Measurements from ENCODE around the gene SMIM10L2A. TPM values are rescaled to one million over a fixed set of nuclear protein-coding genes. Genes with fewer than 3 reads are reported as not detected.

SMIM10L2A gene
- polyA plus RNA-seq (2011; rRNA removed), result 0.04 and 0.06 TPM in 2 replicates
- polyA minus RNA-seq (2011; rRNA and poly(A)+ RNA removed), result 0.09 TPM in 2 replicates

DNA sequence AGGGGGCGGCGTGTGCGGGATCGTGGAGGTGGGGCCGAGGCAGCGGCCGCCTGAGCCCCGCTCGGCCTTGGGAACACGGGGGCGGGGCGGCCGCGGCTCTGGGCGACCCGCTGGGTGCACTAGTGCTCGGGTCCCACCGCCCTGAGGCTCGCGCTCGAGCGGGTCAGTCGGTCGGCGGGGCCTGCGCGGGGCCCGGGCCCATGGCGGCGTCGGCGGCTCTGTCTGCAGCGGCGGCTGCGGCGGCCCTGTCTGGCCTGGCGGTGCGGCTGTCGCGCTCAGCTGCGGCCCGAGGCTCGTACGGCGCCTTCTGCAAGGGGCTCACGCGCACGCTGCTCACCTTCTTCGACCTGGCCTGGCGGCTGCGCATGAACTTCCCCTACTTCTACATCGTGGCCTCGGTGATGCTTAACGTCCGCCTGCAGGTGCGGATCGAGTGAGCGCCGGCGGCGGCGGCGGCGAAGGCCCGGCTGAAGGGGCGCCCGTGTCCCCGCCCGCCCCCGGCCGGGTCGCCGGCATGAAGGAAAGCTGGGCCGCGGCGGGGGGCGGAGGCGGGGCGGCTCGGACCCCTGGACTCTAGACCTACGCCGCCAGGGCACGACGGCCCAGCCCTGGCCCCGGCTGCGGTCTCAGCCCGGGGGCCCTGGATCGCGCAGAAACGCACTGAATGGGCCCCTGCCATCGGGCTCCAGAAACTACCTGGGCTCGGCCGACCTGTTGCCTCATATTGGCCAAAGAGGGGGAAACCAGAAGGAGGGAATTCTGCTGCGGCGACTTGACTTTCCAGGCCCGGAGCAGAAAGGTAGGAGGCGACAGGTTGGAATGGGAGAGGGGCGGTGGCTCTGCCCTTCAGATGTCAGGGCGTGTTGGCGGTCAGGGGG lies at the start of gene SMIM10L2A:
SMIM10L2A (plus strand) TSS at position 13 of the 878 bp plus-strand sequence; CDS start at position 201, 188 bp downstream.
- TF ChIP-seq, protein P1, sequence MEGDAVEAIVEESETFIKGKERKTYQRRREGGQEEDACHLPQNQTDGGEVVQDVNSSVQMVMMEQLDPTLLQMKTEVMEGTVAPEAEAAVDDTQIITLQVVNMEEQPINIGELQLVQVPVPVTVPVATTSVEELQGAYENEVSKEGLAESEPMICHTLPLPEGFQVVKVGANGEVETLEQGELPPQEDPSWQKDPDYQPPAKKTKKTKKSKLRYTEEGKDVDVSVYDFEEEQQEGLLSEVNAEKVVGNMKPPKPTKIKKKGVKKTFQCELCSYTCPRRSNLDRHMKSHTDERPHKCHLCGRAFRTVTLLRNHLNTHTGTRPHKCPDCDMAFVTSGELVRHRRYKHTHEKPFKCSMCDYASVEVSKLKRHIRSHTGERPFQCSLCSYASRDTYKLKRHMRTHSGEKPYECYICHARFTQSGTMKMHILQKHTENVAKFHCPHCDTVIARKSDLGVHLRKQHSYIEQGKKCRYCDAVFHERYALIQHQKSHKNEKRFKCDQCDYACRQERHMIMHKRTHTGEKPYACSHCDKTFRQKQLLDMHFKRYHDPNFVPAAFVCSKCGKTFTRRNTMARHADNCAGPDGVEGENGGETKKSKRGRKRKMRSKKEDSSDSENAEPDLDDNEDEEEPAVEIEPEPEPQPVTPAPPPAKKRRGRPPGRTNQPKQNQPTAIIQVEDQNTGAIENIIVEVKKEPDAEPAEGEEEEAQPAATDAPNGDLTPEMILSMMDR (IDR thresholded peaks at IDR 0.05; ENCODE audit: low read depth, low read length), result no peak
- peak within 1 kb of the TSS; percentile 29 for H3K4me3 ChIP-seq (ENCODE audit: low read depth, low read length)
- POLR2A ChIA-PET, result no interaction called here
- DNase-seq (ENCODE audit: low read depth, low spot score), result no peak
- H3K9me3 ChIP-seq (ENCODE audit: control insufficient read depth, insufficient read depth, low read length), result no peaks in the 10 kb centered on the region
- H3K27ac ChIP-seq (ENCODE audit: low read depth, low read length), result no peak within 1 kb of the TSS
- peaks cover 6% of the 10 kb centered on the region for H3K27me3 ChIP-seq (ENCODE audit: control insufficient read depth, insufficient read depth, low read length)
- CTCF ChIA-PET, result no interaction called here

DNA sequence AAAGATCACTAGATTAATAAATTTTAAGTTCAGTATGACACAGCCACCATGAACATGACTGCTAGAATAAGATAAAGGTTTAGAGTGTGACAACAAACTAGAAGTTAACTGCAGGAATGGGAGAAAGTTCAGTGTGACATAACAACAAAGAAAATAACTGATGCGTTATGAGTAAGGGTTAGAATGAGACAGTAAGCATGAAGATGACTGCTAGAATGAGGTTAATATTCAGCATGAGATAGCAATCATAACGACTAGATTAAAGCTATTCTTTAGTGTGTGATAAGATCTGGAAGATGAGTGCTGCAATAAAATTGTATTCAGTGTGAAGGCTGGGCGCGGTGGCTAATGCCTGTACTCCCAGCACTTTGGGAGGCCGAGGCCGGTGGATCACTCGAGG lies 48.4 kb upstream of the SMIM10L2A start:
- no peak for DNase-seq (ENCODE audit: low read depth, low spot score)
- no peaks in the 10 kb centered on the region for H3K27me3 ChIP-seq (ENCODE audit: control insufficient read depth, insufficient read depth, low read length)
- ChIA-PET POLR2A (no interaction called here), CTCF (no interaction called here)
- no peak overlapping the region for H3K4me3 ChIP-seq (ENCODE audit: low read depth, low read length)
- no peaks in the 10 kb centered on the region for H3K9me3 ChIP-seq (ENCODE audit: control insufficient read depth, insufficient read depth, low read length)
- H3K27ac ChIP-seq (ENCODE audit: low read depth, low read length), result no peak overlapping the region
- TF ChIP-seq, protein P1 (IDR thresholded peaks at IDR 0.05; ENCODE audit: low read depth, low read length), result no peak

DNA sequence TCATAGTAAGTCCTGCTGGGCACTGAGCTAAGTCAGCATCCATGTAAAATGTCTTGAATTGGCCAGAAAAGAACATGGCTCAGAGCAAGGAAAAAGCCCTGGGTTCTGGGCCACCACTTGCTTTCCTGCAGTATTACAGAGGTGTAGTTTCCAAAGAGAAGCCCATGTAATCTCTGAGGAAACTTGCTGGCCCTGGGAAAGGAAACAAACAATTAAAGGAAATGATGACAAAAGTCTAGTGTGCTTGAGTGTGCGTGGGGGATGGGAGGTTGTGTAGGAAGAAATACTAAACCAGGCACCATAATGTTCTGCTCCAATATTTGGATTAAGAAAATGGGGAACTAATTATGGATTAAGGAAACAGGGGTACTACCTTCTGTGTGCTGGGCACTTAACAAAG lies 39.5 kb upstream of the SMIM10L2A start:
- ChIA-PET POLR2A (no interaction called here), CTCF (no interaction called here)
- Histone ChIP-seq H3K27me3 (ENCODE audit: control insufficient read depth, insufficient read depth, low read length) (no peaks in the 10 kb centered on the region), H3K4me3 (ENCODE audit: low read depth, low read length) (no peak overlapping the region), H3K27ac (ENCODE audit: low read depth, low read length) (no peak overlapping the region), H3K9me3 (ENCODE audit: control insufficient read depth, insufficient read depth, low read length) (no peaks in the 10 kb centered on the region)
- no peak for DNase-seq (ENCODE audit: low read depth, low spot score)
- TF ChIP-seq, protein P1 (IDR thresholded peaks at IDR 0.05; ENCODE audit: low read depth, low read length), result no peak

DNA sequence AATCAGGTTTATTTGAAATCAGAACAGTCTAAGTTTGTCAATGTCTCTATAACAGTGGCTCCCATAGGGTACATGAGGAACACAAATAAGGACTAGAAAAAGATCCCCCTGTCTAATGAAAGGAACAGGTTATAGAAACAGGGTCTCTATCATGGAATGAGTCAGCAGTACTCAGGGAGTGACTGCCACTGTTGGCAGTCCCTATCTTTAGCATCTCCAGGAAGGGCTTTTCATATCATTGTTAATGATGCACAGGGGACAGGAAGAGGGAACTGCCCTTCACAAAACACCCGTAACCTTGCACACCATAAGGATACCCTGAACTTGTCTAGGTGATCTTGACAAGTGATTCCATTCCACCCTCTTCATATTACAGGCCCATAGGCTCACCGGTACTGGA lies 38.5 kb upstream of the SMIM10L2A start:
- H3K9me3 ChIP-seq (ENCODE audit: control insufficient read depth, insufficient read depth, low read length), result no peaks in the 10 kb centered on the region
- ChIA-PET CTCF (no interaction called here), POLR2A (no interaction called here)
- no peaks in the 10 kb centered on the region for H3K27me3 ChIP-seq (ENCODE audit: control insufficient read depth, insufficient read depth, low read length)
- TF ChIP-seq, protein P1 (IDR thresholded peaks at IDR 0.05; ENCODE audit: low read depth, low read length), result no peak
- no peak overlapping the region for H3K4me3 ChIP-seq (ENCODE audit: low read depth, low read length)
- no peak for DNase-seq (ENCODE audit: low read depth, low spot score)
- no peak overlapping the region for H3K27ac ChIP-seq (ENCODE audit: low read depth, low read length)

DNA sequence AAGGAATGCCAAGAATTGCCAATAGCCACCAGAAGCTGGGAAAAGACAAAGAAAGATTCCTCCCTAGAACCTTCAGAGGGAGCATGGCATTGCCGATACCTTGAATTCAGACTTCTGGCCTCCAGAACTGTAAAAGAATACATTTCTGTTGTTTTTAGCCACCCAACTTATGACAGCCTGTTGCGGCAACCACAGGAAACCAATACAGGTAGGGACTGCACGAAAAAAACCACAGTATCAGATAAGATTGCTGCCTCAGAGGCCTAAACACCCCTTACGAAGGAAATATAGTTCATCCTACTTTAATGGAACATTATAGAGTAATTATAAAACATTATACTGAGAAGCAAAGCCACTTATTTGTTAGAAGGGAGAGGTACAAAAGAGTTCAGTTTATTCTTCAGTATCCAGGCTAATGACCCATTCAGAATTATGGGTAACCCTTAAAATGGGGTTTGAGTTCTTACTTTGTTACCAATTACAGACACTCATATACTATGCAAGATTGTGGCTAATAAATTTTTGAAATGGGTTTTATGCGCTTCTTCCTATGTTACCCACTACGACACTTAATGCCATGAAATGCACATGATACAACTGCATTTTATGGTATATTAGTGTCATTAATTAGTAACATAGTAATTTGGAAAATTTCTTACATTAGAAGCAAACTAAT lies 37.4 kb upstream of the SMIM10L2A start:
- Histone ChIP-seq H3K9me3 (ENCODE audit: control insufficient read depth, insufficient read depth, low read length) (no peaks in the 10 kb centered on the region), H3K27me3 (ENCODE audit: control insufficient read depth, insufficient read depth, low read length) (no peaks in the 10 kb centered on the region), H3K27ac (ENCODE audit: low read depth, low read length) (no peak overlapping the region), H3K4me3 (ENCODE audit: low read depth, low read length) (no peak overlapping the region)
- DNase-seq (ENCODE audit: low read depth, low spot score), result no peak
- CTCF ChIA-PET, result no interaction called here
- TF ChIP-seq, protein P1 (IDR thresholded peaks at IDR 0.05; ENCODE audit: low read depth, low read length), result no peak
- POLR2A ChIA-PET, result no interaction called here

Data from AG04450 (cell line).